ENCODE measurements around the gene ZFPL1. TPM values are rescaled to one million over a fixed set of nuclear protein-coding genes. Genes with fewer than 3 reads are reported as not detected.

The ZFPL1 gene
- total and polyA plus RNA-seq, 10 of the 15 experiments (the other 5 are each of a cell fraction or from before 2014, with no cell fraction given): 2.2 to 37.8 (median 27.0) TPM

GRCh38 chr11:65083134-65083833 lies 738 bp upstream of the ZFPL1 start:
- in situ Hi-C loops (cut with MboI) (no loop called here), intact Hi-C loops (cut with micrococcal nuclease; ENCODE audit: unreplicated experiment) (no loop called here)
- Histone ChIP-seq H3K79me2 (ENCODE audit: control insufficient read depth, insufficient read depth, low read length) (peaks cover 58% of the 10 kb centered on the region), H3K9ac (ENCODE audit: control insufficient read depth, insufficient read depth, low read length) (peak overlapping the region; percentile 87), H3K4me1 (ENCODE audit: control insufficient read depth, insufficient read depth, low read length) (peaks cover 32% of the 10 kb centered on the region), H3K36me3 (ENCODE audit: control insufficient read depth in 2 of 2, insufficient read depth in 2 of 2, low read length in 1 of 2) (peaks cover 10 to 11% of the 10 kb centered on the region in 2 experiments), H3K27ac (ENCODE audit: control insufficient read depth, insufficient read depth) (peak overlapping the region; percentile 84), H3K27me3 (replicated peaks in 1 of 2; ENCODE audit: control insufficient read depth in 2 of 2, insufficient read depth in 2 of 2, low read length in 1 of 2) (no peaks in the 10 kb centered on the region), H4K20me1 (ENCODE audit: control insufficient read depth, insufficient read depth) (no peaks in the 10 kb centered on the region), H2AFZ (ENCODE audit: control insufficient read depth, low read depth, low read length) (peak overlapping the region; percentile 77), H3K4me3 (peak overlapping the region; percentile 86), H3K4me2 (ENCODE audit: control insufficient read depth, insufficient read depth) (peak overlapping the region; percentile 77), H3K9me3 (replicated peaks; ENCODE audit: control insufficient read depth, insufficient read depth, low read length) (no peaks in the 10 kb centered on the region)
- 0% methylated on average over 13 of the region's 13 CpGs for WGBS (ENCODE audit: insufficient coverage, insufficient replicate concordance, low lambda C conversion rate, missing lambda C conversion rate)
- ATAC-seq (peak; percentile 5), FAIRE-seq (no peak), DNase-seq (ENCODE audit: low read depth, low spot score) (no peak)
- SMC1A ChIA-PET (ENCODE audit: uncharacterized antibody, unreplicated experiment): interaction anchor here (0.7 to 1.3 kb wide), 4 partner anchors 12 to 43 kb away, joined by 3 to 4 read pairs (median 4); partner anchors contain the start of gene SAC3D1
- POLR2A ChIA-PET: interaction anchor here (0.6 to 1.5 kb wide), 12 partner anchors 12 to 235 kb away, joined by 3 to 5 read pairs (median 4); partner anchors contain the start of genes FAU, MRPL49 and SAC3D1
- TF ChIP-seq ZBTB4 (CRISPR knock-in tag; IDR thresholded peaks at IDR 0.05) (no peak), NFYB (IDR thresholded peaks at IDR 0.05; ENCODE audit: insufficient read depth, low read depth, low read length) (0 out of 2 replicates have a peak, but pooled peaks have one; percentile 11)
- CTCF ChIA-PET: interaction anchor here (0.6 to 2.1 kb wide), 8 partner anchors 15 to 237 kb away, joined by 3 to 11 read pairs (median 4); partner anchors contain the start of genes ARL2, SNX15 and TM7SF2
- BruUV-seq (replicated peaks): no TSS peak
- RAD21 ChIA-PET (ENCODE audit: unreplicated experiment): interaction anchor here (0.7 to 1.8 kb wide), 3 partner anchors 11 to 235 kb away, joined by 3 to 6 read pairs (median 3); partner anchors contain the start of gene ARL2

All from GM12878 (cell line).